ENCODE measurements around the gene INSYN1.

DNA sequence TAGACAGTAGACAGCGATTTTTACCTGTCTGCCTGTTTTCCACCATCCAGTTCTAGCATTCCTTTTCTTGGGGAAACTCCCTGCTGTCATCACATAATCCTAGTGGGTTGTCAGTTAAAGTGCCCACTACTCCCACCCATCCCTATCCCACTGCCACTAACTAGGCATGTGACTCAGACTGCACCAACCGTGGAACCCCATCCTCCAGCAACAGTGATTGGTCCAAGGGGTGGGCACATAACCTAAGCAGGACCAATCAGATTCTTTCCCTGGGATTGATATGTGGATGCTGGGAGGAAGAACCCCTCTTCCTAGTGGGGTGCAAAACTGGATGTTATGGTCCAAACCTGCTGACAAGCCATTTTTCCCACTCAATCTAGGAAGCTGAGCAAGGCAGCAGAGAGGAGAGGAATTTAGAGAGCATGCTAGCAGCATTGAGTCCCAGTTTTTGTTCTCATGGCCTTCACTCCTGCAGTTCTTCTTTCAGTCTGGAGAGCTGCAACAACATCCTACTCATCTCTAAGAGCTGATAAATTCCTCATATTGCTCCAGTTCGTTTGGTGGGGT is 3.9 kb upstream of the INSYN1 start:
- TF ChIP-seq POLR2A (IDR thresholded peaks at IDR 0.05), result no peak
- TF ChIP-seq, protein P1, sequence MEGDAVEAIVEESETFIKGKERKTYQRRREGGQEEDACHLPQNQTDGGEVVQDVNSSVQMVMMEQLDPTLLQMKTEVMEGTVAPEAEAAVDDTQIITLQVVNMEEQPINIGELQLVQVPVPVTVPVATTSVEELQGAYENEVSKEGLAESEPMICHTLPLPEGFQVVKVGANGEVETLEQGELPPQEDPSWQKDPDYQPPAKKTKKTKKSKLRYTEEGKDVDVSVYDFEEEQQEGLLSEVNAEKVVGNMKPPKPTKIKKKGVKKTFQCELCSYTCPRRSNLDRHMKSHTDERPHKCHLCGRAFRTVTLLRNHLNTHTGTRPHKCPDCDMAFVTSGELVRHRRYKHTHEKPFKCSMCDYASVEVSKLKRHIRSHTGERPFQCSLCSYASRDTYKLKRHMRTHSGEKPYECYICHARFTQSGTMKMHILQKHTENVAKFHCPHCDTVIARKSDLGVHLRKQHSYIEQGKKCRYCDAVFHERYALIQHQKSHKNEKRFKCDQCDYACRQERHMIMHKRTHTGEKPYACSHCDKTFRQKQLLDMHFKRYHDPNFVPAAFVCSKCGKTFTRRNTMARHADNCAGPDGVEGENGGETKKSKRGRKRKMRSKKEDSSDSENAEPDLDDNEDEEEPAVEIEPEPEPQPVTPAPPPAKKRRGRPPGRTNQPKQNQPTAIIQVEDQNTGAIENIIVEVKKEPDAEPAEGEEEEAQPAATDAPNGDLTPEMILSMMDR (IDR thresholded peaks at IDR 0.05 in 4 of 5, conservative IDR thresholded peaks at IDR 0.05 in 1 of 5), result no peak
